Activated CD4-positive, alpha-beta T cell treated with anti-CD3 and anti-CD28 coated beads for 4 hours (primary cell): ENCODE results near the gene AURKB.
"Not testable (repeated sequence)": the region's sequence is repeated elsewhere in the genome, so short reads cannot be mapped to it uniquely, and the experiment has no call there.

Source experiments
- DNase-seq, 2 donors: peaks; one replicate each; pipeline ENCODE4 v3.0.0-alpha.2; 2020

The AURKB gene

GRCh38 chr17:8224891-8225812, 14.8 kb upstream of the AURKB start:
- DNase-seq: no peak

GRCh38 chr17:8223356-8224126, 13.2 kb upstream of the AURKB start:
- DNase-seq: peak; percentile 45 to 50

DNA sequence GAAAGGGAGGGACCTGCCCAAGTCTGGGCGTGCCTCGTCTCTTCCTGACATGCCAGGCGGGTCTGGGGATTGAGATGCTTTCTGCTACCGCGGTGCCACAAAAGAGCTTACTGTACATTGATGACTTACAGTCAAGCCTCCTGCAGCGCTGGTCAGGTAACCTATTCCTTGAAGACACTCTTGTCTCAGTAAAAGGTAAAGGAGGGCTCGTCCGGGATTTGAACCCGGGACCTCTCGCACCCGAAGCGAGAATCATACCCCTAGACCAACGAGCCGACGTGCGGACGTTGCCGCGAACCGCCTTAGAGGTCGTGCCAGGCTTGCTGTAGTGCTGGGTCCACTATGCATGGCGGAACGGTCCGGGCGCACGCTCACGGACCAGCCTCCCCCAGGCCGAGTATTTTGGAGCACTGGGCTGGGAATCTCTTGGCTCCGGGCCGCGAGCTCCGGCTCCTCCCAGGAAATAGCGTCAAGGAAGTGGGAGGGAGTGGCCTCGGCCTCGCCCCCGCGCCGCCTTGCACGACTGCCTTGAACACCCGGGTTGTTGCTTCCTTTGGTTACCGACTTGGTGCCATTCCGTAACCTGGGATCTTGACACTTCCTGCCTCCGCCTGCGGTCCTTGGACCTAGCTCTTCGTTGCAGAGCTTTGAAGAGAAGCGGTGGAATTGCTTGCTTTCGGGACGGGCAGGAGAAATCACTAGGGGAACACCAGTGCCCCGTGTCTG, 12.4 kb upstream of the AURKB start:
- peak; percentile 87 to 90 for DNase-seq

- no peak for DNase-seq
Observed at GRCh38 chr17:8222380-8222629, 11.9 kb upstream of the AURKB start.

- DNase-seq: peak; percentile 83 to 90
Observed at GRCh38 chr17:8221663-8222379, 11.4 kb upstream of the AURKB start.

DNA sequence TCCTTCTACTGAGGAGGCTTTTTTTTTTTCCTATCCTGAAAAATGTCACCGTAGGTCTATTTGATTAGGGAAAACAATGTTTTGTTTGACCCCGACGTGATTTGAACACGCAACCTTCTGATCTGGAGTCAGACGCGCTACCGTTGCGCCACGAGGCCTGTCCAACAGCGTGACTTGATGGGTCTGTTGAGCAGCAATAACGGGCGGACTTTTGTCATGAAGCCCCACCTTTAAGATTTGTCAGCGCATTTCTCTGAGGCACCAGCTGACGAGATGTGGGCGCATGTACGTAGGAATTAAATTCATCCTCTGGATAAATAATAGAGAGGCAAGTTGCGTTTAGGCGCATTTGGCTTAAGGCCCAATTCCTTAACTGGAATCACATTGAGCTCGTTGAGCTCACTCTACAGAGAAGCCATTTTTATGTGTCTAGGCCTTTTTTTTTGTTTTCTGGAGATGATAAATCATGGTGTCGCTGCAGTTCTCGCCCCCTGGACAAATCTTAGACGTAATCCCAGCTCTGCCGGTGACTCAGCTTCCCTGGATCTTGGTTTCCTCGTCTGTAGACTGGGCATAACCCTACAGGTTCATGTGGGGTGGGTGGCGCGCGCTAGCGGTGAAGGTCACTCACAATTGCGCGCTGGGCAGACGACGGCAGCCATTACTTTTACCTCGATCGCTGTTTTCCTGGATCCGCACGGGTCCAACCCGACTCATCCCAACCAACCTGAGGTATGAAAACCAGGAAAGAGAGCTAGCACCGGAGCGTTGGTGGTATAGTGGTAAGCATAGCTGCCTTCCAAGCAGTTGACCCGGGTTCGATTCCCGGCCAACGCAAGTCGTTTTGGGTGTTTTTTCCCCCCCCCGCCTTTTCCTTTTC, 10.6 kb upstream of the AURKB start:
- DNase-seq: peak; percentile 80 to 87

- DNase-seq: not testable (repeated sequence)
Observed at GRCh38 chr17:8214000-8214399, 3.6 kb upstream of the AURKB start.

DNA sequence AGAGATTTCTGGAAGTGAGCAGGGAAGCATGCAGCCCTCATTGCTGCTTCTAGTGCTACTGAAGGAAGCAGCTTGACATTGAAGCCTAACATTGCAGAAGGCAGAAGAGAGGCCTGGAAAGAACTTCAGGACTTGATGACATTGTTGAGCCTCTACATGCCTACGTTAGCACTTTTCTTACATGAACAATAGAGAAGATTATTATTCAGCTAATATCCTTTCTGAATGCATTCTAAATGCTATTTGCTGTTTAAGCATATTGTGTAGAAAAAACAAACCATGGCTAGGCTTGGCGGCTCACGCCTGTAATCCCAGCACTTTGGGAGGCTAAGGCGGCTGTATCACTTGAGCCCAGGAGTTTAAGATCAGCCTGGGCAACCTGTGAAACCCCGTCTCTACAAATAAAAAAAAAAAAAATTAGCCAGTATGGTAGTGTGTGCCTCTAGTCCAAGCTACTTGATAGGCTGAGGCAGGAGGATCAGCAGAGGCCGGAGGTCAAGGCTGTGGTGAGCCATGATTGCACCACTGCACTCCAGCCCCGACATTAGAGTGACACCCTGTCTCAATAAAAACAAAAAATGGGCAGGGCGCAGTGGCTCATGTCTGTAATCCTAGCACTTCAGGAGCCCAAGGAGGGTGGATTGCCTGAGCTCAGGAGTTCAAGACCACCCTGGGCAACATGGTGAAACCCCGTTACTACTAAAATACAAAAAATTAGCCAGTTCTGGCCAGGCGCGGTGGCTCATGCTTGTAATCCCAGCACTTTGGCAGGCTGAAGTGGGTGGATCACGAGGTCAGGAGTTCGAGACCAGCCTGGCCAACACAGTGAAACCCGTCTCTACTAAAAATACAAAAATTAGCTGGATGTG, 2.2 kb upstream of the AURKB start:
- no peak for DNase-seq

GRCh38 chr17:8210761-8211458, 535 bp upstream of the AURKB start:
- DNase-seq: no peak

DNA sequence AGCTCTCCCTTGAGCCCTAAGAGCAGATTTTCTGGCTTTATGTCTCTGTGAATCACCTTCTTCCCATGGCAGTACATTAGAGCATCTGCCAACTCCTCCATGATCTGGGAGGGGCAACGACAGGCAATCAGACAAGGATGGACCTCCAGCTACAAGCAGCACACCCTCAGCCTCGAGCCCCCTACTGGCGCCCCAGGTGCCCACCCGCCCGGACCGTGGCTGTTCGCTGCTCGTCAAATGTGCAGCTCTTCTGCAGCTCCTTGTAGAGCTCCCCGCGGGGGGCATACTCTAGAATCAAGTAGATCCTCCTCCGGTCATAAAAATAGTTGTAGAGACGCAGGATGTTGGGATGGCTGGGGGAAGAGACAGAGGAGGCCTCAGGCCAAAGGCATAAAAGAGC, 3.8 kb downstream of the AURKB start:
- DNase-seq: no peak

GRCh38 chr17:8204761-8205555, 5.4 kb downstream of the AURKB start:
- no peak for DNase-seq

GRCh38 chr17:8192070-8192815, 18.1 kb downstream of the AURKB start:
- peak; percentile 36 to 52 for DNase-seq

- no peak for DNase-seq
Observed at GRCh38 chr17:8190506-8190905, 19.9 kb downstream of the AURKB start.

DNA sequence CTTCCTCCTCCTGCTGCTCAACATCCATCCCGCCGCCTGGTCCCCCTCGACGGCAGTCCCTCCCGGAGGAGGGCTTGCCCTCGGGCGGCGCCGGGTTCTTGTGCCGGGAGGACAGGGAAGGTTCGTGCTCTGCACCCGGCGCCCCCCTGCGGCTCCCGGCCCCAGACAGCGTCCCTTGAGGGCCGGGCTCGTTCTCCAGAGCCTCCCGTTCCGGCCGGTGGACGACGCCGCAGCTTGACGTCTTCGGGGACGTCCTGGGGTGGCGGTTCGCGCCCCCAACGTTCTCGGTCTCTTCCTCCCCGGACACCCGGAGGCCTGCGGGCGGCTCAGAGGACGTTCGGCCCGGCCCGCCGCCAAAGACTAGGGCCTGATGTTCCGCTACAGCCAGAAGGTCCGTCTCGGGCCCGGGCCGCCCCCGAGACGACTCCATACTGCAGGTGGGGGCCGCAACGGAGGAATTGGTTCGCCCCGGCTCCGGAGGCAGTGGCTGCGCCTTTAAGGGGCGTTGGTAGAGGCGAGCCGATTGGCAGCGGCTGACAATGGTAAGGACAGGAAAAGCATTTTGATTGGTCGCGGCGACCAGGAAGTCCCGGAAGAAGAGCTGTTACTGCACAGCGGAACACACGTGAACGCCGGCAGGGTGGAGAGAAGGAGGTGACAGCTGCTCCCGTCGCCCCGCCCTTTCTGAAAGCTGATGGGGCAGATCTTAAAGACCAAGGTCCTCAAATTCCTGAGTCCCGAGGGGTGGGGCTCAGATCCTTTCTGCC, 20.5 kb downstream of the AURKB start, which contains the start of gene BORCS6:
Gene BORCS6, minus strand, starts transcription at position 470 of the 767 bp plus-strand sequence. Its CDS starts 40 bp downstream, at position 430.
- peak; percentile 92 to 94 for DNase-seq

GRCh38 chr17:8189041-8189710, 21.2 kb downstream of the AURKB start:
- DNase-seq: peak; percentile 21

DNA sequence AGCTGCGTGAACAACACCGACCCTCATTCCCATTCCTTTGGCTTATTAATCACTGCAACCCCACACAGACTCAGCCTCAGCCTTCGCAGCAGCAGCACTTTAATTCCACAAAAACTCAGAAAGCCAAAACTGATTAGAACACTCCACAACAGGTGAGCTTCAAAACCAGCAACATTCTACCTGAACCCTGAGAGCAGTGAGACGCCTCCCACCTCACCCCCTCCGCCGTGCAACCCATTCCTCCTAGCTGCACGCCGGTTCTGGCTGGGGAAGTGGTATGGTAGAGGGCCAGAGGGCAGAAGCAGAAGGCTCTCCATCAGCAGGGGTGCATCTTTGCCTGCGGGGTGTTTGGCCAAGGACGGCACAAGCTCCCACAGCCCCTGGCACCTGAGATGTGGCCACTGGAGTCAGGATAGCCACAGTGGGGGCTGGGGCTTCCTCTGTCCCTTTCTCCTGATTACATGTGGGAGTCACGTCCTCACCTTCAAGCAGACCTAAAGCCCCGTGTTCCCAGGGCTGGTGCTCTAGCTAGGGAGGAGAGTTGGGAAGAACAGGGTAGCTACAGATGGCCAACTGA, 22.0 kb downstream of the AURKB start:
- DNase-seq: peak in 1 of 2 donors; percentile 18
